MCF 10A (cell line): ENCODE results near the gene MGAT3. TPM values are rescaled to one million over a fixed set of nuclear protein-coding genes. Genes with fewer than 3 reads are reported as not detected.

Experiments used
- BruUV-seq: library from RNA; stranded (reverse); fragments of 400-500 nt; replicated peaks from 2 replicates; lab custom pipeline; 2021; lab: Mats Ljungman, UMichigan
- CTCF ChIA-PET: fragments of 300-600 bp; sonication (Branson Sonifier 250); formaldehyde crosslinking; extraction: SDS; loops from one replicate; lab custom pipeline; 2021; ENCODE audit warnings: antibody characterized with exemption, inconsistent platforms; lab: Yijun Ruan, JAX
- POLR2A ChIA-PET: fragments of 300-600, 350-650 bp; sonication (Branson Sonifier 250); formaldehyde crosslinking; extraction: SDS; loops from one replicate; lab custom pipeline; 2020; ENCODE audit warnings: antibody characterized with exemption, inconsistent platforms; lab: Yijun Ruan, JAX
- DNase-seq: peaks from one replicate; pipeline ENCODE4 v3.0.0-alpha.2; 2018; ENCODE audit not compliant: unreplicated experiment
- H3K27ac Mint-ChIP-seq: one replicate; pipeline ENCODE4 v1.8.0; 2022; ENCODE audit warnings: mild to moderate bottlenecking, low read depth, mixed read lengths; ENCODE audit not compliant: unreplicated experiment
- H3K27me3 Mint-ChIP-seq: one replicate; pipeline ENCODE4 v1.8.0; 2022; ENCODE audit warnings: mixed read lengths; ENCODE audit not compliant: insufficient read depth, unreplicated experiment
- H3K36me3 Mint-ChIP-seq: one replicate; pipeline ENCODE4 v1.8.0; 2022; ENCODE audit warnings: mild to moderate bottlenecking, moderate library complexity, mixed read lengths; ENCODE audit not compliant: insufficient read depth, unreplicated experiment
- H3K4me1 Mint-ChIP-seq: one replicate; pipeline ENCODE4 v1.8.0; 2022; ENCODE audit warnings: mixed read lengths; ENCODE audit not compliant: insufficient read depth, unreplicated experiment
- H3K4me3 Mint-ChIP-seq: one replicate; pipeline ENCODE4 v1.8.0; 2022; ENCODE audit warnings: mild to moderate bottlenecking, moderate library complexity, mixed read lengths; ENCODE audit not compliant: unreplicated experiment
- H3K9me3 Mint-ChIP-seq: one replicate; pipeline ENCODE4 v1.8.0; 2022; ENCODE audit warnings: mixed read lengths; ENCODE audit not compliant: unreplicated experiment
- CTCF ChIP-seq: fragments of 200-600 bp; IDR thresholded peaks from one replicate; pipeline ENCODE4 v1.8.0; 2022; ENCODE audit warnings: antibody characterized with exemption, mild to moderate bottlenecking; ENCODE audit not compliant: unreplicated experiment
- intact Hi-C: fragments of 100-400 bp; cut with micrococcal nuclease; formaldehyde crosslinking; loops from 2 replicates; pipeline ENCODE4 v1.14.1; 2022
- total RNA-seq: library from RNA; stranded (reverse); gene quantifications from 2 replicates; pipeline ENCODE4 v1.2.3, GENCODE V29; 2022

MGAT3 gene
- total RNA-seq, 1 experiment from 2014 or later: not detected

DNA sequence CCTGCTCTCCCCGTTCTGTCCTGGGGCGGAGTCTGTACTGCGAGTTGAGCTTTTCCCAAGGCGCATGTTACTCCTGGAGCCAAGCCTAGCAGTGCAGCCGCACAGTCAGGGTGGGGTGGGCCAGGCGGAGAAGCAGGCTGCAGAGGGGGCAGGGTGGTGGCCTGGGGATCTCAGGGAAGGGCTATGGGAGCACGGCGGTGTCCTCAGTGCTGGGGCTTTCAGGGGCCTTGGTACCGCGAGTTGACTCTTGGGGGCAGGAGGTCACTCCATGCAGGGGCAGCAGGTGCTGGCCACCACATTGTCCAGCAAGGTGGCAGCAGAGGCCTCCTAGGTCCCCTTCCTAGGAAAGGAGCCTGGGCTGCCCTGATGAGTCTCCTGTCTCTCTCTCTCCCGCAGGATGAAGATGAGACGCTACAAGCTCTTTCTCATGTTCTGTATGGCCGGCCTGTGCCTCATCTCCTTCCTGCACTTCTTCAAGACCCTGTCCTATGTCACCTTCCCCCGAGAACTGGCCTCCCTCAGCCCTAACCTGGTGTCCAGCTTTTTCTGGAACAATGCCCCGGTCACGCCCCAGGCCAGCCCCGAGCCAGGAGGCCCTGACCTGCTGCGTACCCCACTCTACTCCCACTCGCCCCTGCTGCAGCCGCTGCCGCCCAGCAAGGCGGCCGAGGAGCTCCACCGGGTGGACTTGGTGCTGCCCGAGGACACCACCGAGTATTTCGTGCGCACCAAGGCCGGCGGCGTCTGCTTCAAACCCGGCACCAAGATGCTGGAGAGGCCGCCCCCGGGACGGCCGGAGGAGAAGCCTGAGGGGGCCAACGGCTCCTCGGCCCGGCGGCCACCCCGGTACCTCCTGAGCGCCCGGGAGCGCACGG, 30.4 kb downstream of the MGAT3 start:
- Mint-ChIP-seq H3K36me3 (no peaks in the 10 kb centered on the region), H3K27ac (no peak overlapping the region), H3K27me3 (no peaks in the 10 kb centered on the region), H3K4me1 (no peaks in the 10 kb centered on the region), H3K9me3 (no peaks in the 10 kb centered on the region), H3K4me3 (no peak overlapping the region)
- no TSS peak for BruUV-seq
- DNase-seq: no peak
- POLR2A ChIA-PET: no interaction called here
- TF ChIP-seq CTCF: no peak
- intact Hi-C loops: no loop called here
- CTCF ChIA-PET: no interaction called here

- Mint-ChIP-seq H3K36me3 (no peaks in the 10 kb centered on the region), H3K9me3 (no peaks in the 10 kb centered on the region), H3K4me1 (no peaks in the 10 kb centered on the region), H3K4me3 (no peak overlapping the region), H3K27me3 (no peaks in the 10 kb centered on the region), H3K27ac (no peak overlapping the region)
- TF ChIP-seq CTCF: no peak
- no peak for DNase-seq
- CTCF ChIA-PET: interaction anchor here (0.6 to 0.7 kb wide), 2 partner anchors 512 to 949 kb away, joined by 3 to 4 read pairs; no protein-coding TSS in a partner anchor
- intact Hi-C loops: no loop called here
- POLR2A ChIA-PET: no interaction called here
- BruUV-seq: no TSS peak
Observed at GRCh38 chr22:39487826-39488520, 31.2 kb downstream of the MGAT3 start.

- CTCF ChIA-PET: interaction anchor here (0.6 to 0.7 kb wide), 2 partner anchors 511 to 948 kb away, joined by 3 to 4 read pairs; no protein-coding TSS in a partner anchor
- Mint-ChIP-seq H3K36me3 (no peaks in the 10 kb centered on the region), H3K4me1 (no peaks in the 10 kb centered on the region), H3K4me3 (no peak overlapping the region), H3K27ac (no peak overlapping the region), H3K27me3 (no peaks in the 10 kb centered on the region), H3K9me3 (no peaks in the 10 kb centered on the region)
- DNase-seq: no peak
- POLR2A ChIA-PET: no interaction called here
- no TSS peak for BruUV-seq
- intact Hi-C loops: no loop called here
- no peak for TF ChIP-seq CTCF
Observed at GRCh38 chr22:39488563-39489083, 31.8 kb downstream of the MGAT3 start.
